GM21515 (cell line): ENCODE results near the gene CNPY3.
"Not testable (repeated sequence)": the region's sequence is repeated elsewhere in the genome, so short reads cannot be mapped to it uniquely, and the experiment has no call there.

ENCODE experiments used
- ATAC-seq: cut with Tn5 transposase; IDR thresholded peaks from one replicate; pipeline ENCODE4 v1.9.1; 2021; ENCODE audit not compliant: unreplicated experiment

Gene CNPY3

DNA sequence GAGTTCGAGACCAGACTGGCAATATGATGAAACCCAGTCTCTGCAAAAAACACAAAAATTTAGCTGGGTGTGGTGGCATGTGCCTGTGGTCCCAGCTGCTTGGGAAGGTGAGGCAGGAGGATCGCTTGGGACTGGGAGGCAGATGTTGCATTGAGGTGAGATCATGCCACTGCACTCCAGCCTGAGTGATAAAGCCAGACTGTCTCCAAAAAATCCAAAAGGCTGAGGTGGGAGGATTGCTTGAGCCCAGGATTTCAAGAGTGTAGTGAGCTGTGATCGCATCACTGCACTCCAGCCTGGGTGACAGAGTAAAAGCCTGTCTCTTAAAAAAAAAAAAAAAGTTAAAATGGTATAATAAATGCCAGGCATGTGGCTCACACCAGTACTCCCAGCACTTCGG lies 14.7 kb upstream of the CNPY3 start:
- ATAC-seq: no peak

DNA sequence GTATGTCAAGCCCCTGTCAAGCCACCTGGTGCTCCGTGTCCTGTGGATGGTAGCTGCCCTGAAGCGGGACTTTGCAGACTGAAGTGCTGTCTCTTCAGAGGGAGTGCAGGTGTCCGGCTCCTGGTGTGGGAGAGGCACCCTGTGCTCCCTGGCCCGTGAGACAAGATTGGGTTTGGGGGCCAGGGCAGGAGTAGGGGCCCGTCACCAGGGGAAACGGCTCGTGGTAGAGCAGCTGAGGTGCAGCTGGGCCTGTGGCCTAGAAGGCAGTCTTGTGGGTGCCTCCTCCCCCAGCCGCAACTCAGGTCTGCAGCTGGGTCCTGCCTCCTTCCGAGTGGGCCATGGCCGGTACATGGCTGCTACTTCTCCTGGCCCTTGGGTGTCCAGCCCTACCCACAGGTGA lies 13.5 kb upstream of the CNPY3 start, which contains the start of gene PTCRA:
Gene PTCRA, plus strand, starts transcription at position 322 of the 400 bp plus-strand sequence. Its CDS starts 17 bp downstream, at position 339.
- ATAC-seq: no peak

DNA sequence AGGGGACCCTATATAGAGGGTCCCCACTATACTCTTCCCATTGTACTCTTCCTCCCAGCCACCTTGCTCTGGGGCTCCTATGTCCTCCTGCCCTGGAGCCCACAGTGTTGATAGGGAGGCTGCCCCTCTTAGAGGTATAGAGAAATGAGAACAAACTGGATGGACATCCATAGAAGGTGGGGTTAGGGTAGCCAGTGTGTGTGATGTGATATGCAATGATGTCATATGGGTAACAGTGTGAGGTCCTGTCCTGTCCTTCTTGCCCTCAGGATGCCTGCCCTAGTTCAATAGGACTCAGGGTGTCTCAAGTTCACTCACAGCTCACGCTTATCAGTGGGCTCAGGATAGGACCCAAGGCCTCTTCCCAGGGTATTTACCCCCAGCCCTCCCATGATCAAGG lies 13.0 kb upstream of the CNPY3 start:
- no peak for ATAC-seq

DNA sequence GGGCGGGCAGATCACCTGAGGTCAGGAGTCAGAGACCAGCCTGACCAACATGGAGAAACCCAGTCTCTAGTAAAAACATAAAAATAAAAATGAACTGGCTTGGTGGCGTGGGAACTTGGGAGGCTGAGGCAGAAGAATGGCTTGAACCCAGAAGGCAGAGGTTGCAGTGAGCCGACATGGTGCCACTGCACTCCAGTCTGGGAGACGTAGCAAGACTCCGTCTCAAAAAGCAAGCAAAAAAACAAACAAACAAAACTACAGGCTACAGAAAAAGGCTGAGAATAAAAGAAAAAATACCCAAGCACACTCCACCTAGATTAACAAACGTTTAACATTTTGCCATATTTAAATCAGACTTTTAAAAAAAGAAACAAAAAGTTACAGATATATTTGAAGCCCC lies 7.5 kb upstream of the CNPY3 start:
- ATAC-seq: no peak

DNA sequence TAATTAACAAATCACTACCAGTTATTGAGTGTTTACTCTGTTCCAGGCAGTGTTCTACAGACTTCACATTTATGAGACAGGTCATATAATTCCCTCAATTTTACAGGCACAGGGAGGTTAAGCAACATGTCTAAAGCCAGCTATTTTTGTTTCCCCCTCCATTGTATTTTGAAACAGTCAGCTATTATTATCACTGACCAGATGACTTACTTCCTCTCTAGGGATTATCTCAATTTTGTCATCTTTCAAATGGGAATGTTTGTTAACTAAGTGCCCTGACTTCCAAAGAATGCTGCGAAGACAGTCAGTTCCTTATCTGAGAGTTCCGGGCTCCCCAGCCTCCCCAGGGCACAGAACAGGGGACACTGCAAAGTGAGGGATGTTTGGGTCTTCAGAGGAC lies 5.6 kb upstream of the CNPY3 start:
- no peak for ATAC-seq

DNA sequence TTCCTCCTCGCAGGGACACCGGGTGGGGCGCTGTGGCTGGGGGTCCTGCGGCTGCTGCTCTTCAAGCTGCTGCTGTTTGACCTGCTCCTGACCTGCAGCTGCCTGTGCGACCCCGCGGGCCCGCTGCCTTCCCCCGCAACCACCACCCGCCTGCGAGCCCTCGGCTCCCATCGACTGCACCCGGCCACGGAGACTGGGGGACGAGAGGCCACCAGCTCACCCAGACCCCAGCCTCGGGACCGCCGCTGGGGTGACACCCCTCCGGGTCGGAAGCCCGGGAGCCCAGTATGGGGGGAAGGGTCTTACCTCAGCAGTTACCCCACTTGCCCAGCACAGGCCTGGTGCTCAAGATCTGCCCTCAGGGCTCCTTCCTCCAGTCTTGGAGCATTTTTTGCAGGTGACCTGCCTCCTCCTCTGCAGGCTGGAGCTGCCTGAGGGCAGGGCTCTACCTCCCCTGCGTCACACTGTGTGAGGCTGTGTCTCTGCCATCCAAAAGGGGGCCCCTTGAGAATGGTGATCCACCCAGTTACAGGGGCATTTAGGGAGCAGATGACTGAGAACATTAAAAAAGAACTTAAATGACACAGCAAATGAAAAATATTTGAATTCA lies 3.9 kb upstream of the CNPY3 start:
- no peak for ATAC-seq

DNA sequence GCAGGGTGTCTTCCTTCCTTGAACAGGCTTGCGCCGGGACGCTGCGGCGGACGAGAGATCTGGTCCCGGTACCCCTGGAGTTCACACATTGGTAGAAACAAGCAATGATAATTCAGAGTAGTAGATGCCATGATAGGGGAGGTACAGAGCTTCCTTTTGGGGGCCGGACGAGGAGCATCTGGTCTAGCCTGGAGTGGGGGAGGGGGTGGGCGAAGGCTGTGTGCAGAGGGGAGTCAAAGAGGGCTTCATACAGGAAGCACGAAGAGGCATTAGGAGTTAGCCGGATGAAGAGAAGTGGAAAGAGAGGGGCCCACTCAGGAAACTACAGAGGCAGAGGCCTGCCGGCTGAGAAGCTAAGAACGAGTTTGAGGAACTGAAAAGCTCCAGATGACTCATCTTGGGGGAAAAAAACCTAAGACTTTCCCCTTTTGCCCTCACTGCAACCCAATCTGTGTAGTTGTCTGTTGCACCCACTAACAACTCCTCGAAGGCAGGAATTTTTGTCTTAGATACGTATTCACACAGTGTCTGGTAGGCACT lies 611 bp downstream of the CNPY3 start:
- peak; percentile 49 for ATAC-seq

DNA sequence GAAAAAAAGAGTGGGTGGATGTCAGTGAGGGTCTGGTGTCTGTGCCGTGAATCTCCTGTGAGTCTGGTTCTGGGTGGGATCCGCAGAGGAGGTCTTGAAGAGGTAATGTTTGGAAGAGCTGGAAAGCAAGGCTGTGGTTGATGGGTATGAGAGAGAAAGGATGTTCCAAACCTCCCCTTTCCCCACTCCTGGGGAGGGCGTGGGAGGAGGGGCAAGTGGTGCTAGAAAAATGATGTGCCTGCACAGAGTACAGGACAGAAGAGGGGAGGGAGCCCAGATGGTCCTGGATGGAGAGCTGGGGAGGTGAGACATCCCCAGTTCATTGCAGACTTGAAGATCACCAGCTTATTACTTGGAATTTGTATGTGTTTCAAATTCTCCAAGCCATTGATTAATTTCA lies 3.1 kb downstream of the CNPY3 start:
- ATAC-seq: no peak

DNA sequence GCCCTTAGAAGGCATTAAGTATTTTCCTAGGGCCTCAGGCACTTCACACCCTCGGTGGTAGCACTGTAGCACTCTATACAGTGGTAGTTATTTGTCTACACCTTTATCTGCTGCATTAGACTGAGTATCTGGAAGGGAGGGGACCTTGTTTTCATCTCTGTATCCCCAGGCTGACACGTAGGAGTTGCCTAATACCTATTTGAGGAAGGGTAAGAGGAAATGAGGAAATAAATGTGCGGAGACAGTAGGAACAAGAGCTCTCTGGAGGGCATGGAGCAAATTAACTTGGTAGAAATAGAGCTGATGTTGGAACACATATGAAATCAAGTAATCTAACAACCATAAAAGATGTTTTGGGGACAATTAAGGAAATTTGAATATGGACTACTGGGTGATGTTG lies 3.9 kb downstream of the CNPY3 start:
- no peak for ATAC-seq

DNA sequence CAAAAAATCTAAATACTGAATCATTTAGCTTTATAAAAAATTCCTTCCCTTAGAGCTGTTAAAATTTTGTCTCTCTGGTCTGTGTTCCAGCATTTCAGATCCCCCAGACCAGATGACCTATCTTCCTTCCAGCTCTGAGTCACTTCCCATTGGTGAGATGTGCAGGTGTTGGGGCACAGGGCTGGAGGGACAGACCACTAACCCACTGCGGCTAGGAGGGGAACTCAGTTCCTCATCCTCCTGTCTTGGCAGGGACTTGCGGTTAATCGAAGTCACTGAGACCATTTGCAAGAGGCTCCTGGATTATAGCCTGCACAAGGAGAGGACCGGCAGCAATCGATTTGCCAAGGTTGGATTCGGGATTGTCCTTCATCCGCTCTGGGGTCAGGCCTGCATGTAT lies 6.0 kb downstream of the CNPY3 start:
- ATAC-seq: no peak

DNA sequence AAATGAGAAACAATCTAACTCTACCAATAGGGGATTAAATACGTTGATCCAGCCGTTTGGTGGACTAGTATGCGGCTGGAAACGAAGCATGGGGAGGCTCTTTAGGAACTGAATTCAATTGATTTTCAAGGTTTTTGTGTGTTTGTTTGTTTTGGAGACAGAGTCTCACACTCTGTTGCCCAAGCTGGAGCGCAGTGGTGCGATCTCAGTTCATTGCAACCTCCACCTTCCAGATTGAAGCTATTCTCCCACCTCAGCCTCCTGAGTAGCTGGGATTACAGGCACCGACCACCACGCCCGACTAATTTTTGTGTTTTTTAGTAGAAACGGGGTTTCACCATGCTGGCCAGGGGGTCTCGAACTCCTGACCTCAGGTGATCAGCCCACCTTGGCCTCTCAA lies 7.1 kb downstream of the CNPY3 start:
- ATAC-seq: no peak

DNA sequence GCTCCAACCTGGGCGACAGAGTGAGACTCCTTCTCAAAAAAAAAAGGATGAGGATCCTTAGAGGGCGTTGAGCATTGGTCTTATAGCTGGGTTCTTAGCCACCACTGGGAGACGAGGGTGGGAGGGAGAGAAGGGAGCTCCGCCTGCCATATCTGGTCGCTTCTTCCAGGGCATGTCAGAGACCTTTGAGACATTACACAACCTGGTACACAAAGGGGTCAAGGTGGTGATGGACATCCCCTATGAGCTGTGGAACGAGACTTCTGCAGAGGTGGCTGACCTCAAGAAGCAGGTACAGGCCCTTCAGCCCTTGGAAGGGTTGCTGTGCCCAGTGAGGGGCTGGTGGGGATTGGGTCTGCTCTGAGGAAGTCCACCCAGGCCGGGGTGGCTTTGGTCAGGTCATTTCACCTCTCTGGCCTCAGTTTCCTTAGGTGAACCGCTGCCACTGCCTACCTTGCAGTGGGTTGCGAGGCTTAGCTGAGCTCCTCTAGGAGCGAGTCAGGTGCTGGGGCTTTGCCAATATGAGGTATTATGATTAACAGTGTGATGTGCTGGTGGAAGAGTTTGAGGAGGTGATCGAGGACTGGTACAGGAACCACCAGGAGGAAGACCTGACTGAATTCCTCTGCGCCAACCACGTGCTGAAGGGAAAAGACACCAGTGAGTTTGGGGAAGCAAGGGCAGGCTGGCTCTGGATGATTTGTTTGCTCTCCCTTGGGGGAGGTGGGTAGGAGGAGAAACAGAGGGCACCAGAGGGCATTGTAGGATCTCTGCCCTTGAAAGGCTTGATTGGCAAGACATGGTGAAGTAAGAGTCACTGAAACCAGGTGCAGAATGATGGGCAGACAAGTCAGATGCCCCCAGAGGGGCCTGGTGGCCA lies 8.5 kb downstream of the CNPY3 start:
- no peak for ATAC-seq

DNA sequence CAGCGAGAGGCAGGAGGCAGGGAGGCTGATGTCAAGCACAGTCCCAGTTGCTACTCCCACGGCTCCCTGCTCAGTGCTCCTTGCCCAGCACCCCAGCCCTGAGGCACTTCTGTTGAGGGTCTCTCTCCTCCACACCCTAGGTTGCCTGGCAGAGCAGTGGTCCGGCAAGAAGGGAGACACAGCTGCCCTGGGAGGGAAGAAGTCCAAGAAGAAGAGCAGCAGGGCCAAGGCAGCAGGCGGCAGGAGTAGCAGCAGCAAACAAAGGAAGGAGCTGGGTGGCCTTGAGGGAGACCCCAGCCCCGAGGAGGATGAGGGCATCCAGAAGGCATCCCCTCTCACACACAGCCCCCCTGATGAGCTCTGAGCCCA lies 9.1 kb downstream of the CNPY3 start:
- no peak for ATAC-seq

DNA sequence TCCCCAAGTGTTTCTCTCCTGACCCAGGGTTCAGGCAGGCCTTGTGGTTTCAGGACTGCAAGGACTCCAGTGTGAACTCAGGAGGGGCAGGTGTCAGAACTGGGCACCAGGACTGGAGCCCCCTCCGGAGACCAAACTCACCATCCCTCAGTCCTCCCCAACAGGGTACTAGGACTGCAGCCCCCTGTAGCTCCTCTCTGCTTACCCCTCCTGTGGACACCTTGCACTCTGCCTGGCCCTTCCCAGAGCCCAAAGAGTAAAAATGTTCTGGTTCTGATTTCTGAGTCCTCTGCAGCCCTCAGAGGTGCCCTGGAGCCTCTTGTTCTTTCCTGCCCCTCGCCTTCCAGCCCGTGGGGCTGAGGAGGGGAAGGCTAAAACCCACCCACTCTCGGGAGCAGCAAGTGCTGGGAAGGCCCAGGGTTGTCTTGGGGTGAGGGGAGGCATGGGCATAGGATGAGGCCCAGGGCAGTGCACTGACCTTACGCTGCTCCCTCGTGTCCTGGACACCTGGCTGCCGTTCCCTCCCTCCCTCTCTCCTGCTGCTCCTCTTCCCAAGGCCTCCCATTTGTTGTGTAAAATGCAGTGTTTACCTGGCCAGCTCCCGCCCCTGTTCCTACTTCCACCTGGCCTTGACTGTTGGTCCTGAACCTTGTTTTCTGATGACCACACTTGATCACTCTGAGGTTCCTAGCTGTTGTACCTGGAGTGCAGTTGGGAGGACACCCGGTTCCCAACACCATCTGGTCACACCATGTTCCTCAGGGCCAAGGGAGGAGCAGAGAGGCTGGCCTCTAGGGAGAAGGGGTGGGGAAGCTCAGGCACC lies 9.9 kb downstream of the CNPY3 start:
- no peak for ATAC-seq

DNA sequence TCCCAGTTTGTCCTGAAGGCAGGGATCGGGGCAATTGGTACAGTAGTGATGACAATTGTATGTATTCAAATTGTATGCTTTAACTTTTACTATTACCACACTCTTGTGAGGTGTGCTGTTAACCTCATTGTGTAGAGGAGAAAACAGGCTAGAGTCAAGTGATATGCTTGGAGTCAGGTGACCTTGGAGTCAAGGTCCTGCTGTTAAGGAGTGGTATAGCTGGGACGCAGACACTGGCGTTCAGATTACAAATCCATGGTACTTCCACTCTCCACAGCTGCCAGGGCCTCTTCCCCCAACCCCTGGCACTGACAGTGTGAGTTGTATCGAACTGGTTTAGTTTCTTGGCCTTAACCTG lies 10.5 kb downstream of the CNPY3 start:
- ATAC-seq: no peak

DNA sequence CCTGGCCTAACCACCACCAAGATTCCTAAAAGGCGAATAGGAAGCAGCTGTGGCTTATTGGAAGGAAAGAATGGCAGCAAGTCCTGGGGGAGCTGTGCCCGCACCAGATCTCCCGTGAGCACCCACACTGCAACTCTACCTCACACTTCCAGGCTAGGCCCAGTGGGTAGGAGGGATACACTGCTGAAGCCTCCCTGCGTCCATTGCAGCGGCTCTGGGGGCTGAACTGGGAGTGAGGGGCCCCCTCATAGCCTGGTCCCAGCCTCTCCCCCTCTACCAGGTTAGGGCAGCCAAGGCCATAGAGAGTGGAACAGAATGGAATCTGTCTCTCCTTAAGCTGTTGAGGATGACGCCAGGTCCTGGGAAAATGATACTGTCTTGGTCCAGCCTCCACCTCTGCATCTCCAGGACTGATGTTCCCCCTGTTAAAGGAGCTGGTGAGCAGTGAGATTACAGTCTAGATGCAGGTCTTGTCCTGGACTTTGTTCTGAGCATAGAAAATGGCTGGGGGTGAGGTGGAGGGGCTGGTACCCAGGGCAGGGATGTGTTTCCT lies 11.3 kb downstream of the CNPY3 start:
- no peak for ATAC-seq

DNA sequence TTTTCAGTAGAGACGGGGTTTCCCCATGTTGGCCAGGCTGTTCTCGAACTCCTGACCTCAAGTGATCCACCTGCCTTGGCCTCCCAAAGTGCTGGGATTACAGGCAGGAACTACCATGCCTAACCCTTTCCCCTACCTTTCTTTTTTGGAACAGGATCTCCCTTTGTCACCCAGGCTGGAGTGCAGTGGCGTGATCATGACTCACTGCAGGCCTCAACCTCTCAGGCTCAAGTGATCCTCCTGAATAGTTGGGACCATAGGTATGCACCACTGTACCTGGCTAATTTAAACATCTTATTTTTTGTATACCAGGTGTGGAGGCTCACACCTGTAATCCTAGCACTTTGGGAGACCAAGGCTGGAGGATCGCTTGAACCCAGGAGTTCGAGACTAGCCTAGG lies 12.1 kb downstream of the CNPY3 start:
- ATAC-seq: not testable (repeated sequence)

DNA sequence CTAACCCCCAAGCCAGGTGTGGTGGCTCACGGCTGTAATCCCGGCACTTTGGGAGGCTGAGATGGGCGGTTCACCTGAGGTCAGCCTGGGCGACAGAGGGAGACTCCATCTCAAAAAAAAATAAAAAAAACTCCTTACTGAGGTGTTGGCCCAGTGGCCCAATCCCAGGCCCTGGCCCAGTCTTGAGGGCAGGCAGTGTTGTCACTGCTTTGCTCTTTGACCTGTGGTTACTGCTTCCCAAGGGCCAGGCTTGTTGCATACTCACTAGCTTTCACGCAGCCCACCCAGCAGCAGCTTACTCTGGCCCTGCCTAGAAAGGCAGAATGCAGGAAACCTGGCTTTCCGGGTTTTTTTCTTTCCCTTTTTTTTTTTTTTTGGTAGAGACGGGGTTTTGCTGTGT lies 13.2 kb downstream of the CNPY3 start:
- no peak for ATAC-seq

DNA sequence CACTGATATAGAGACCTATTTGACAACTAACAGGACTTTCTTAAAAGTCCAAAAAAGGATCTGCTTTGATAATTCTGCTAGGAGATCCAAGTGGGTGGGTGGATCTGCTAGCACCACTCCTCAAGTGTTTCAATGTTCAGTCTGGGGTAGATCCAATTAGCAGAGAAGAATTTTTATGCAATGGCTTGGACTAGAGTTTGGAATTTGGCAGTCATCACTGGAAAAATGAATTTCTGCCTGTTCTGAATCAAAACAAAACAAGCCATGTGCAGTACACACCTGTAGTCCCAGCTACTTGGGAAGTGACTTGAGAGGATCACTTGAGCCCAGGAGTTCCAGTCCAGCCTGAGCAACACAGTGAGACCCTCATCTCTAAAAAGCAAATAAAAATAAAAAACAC lies 18.7 kb downstream of the CNPY3 start:
- ATAC-seq: no peak

DNA sequence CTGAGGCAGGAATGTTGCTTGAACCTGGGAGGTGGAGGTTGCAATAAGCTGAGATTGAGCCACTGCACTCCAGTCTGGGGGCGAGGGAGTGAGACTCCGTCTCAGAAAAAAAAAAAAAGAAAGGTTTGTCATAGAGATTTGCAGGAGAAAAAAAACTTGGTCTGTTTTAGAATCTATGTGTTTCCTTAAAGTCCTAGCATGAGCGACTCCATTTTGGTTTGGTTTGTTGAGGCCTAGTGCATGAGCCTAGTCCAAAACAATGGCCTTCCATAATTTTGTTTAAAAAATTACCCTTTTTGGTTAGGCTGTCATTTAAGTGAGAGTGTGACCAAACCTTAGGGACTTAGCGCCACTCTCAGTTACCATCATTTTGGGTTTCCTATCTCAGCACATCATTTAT lies 23.1 kb downstream of the CNPY3 start:
- ATAC-seq: no peak

DNA sequence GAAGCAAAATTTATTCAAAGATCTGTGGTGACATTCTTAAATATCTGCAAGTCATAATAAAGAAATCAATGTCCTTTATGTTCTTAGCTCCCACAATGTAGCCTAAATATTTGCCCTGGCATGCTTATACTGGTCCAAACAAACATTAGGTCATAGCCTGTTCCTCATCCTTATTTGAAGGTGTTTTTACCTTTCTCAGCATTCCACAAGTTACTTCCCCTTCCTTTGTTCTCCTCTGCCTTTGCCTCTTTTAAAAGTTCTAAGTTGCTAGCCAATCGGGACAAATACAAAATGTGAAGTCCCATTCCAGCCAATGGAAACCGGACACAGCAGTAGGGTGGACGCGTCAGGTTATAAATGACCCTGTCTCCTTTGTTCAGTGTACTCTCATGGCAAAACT lies 25.1 kb downstream of the CNPY3 start:
- not testable (repeated sequence) for ATAC-seq
